HepG2 (cell line): ENCODE measurements around the gene VPS25. TPM values are rescaled to one million over a fixed set of nuclear protein-coding genes. Genes with fewer than 3 reads are reported as not detected.
A peak's percentile ranks its signal among the peaks of the same experiment; 100 is the strongest.

ENCODE experiments used
- CBX1 ChIP-seq: IDR thresholded peaks from one replicate; pipeline ENCODE4 v1.6.1; 2016; ENCODE audit warnings: antibody characterized with exemption, low read depth
- CBX2 ChIP-seq, 2 experiments: fragments of 200-600 bp in 1 of 2; sonication (generic); formaldehyde crosslinking in 1 of 2; IDR thresholded peaks; 2 replicates each; pipeline versions ENCODE4 v1.7.0 to v1.8.1; 2018 to 2022; ENCODE audit warnings: low read depth in 2 of 2, low read length in 1 of 2, mild to moderate bottlenecking in 1 of 2, missing genetic modification reagents in 1 of 2
- ESRRA ChIP-seq: sonication (generic); formaldehyde crosslinking; IDR thresholded peaks from 2 replicates; pipeline ENCODE4 v1.5.1; 2020; ENCODE audit warnings: mild to moderate bottlenecking, low read depth, missing genetic modification reagents
- FOXA1 ChIP-seq, 2 experiments: fragments of 450-650 bp in 1 of 2; sonication (generic) in 1 of 2; formaldehyde crosslinking in 1 of 2; IDR thresholded peaks; 2 replicates each; pipeline versions ENCODE4 v1.4.0 to v1.6.1; 2016 to 2020; ENCODE audit warnings: missing genetic modification reagents in 1 of 2
- NKX3-1 ChIP-seq: sonication (generic); formaldehyde crosslinking; IDR thresholded peaks from 2 replicates; pipeline ENCODE4 v1.5.0; 2020; ENCODE audit warnings: missing genetic modification reagents
- NR2F2 ChIP-seq: IDR thresholded peaks from 2 replicates; pipeline ENCODE4 v1.6.1; 2012; ENCODE audit warnings: low read depth, inconsistent platforms, borderline replicate concordance
- PAF1 ChIP-seq: IDR thresholded peaks from 2 replicates; pipeline ENCODE4 v1.6.1; 2016; ENCODE audit warnings: missing genetic modification reagents, missing compliant biosample characterization
- PRDM10 ChIP-seq: sonication (generic); formaldehyde crosslinking; IDR thresholded peaks from 2 replicates; pipeline ENCODE4 v1.4.0; 2020; ENCODE audit warnings: low read depth, missing genetic modification reagents
- SOX6 ChIP-seq, 2 experiments: fragments of 450-650 bp in 1 of 2; sonication (generic) in 1 of 2; formaldehyde crosslinking in 1 of 2; IDR thresholded peaks; 2 replicates each; pipeline versions ENCODE4 v1.4.0 to v1.6.1; 2017 to 2020; ENCODE audit warnings: antibody characterized with exemption in 1 of 2, mild to moderate bottlenecking in 1 of 2, missing genetic modification reagents in 1 of 2
- ZFP36L2 ChIP-seq: sonication (generic); formaldehyde crosslinking; IDR thresholded peaks from 2 replicates; pipeline ENCODE4 v1.4.0; 2020; ENCODE audit warnings: missing genetic modification reagents
- ZMYM2 ChIP-seq: sonication (generic); formaldehyde crosslinking; IDR thresholded peaks from 2 replicates; pipeline ENCODE4 v1.8.0; 2022; ENCODE audit warnings: mild to moderate bottlenecking, missing genetic modification reagents
- ZNF18 ChIP-seq: sonication (generic); formaldehyde crosslinking; IDR thresholded peaks from 2 replicates; pipeline ENCODE4 v1.8.0; 2022; ENCODE audit warnings: mild to moderate bottlenecking, missing genetic modification reagents; ENCODE audit not compliant: insufficient replicate concordance
- ZNF569 ChIP-seq: sonication (generic); formaldehyde crosslinking; IDR thresholded peaks from 2 replicates; pipeline ENCODE4 v1.5.0; 2020; ENCODE audit warnings: mild to moderate bottlenecking, missing genetic modification reagents, moderate library complexity, borderline replicate concordance
- ZNF747 ChIP-seq: sonication (generic); formaldehyde crosslinking; IDR thresholded peaks from 2 replicates; pipeline ENCODE4 v1.8.1; 2023; ENCODE audit warnings: missing genetic modification reagents, mild to moderate bottlenecking, borderline replicate concordance
- ZNF766 ChIP-seq: sonication (generic); formaldehyde crosslinking; IDR thresholded peaks from 2 replicates; pipeline ENCODE4 v1.5.0; 2020; ENCODE audit warnings: missing genetic modification reagents, borderline replicate concordance
- polyA plus RNA-seq, 8 experiments: library from polyadenylated mRNA; depleted of rRNA in 3 of 8; stranded (reverse) in 7 of 8; unstranded in 1 of 8; fragments of >200 nt; fragmentation: Illumina TruSeq in 4 of 8; extraction: Trizol in 4 of 8; gene quantifications; 2 replicates each; pipeline versions ENCODE4 v1.2.1 to v1.2.3, GENCODE V29; 2011 to 2016; ENCODE audit warnings: low read depth in 4 of 8, missing spikeins in 1 of 8, mixed read lengths in 1 of 8; ENCODE audit not compliant: insufficient read depth in 1 of 8
- total RNA-seq, 5 experiments: library from RNA; depleted of rRNA; stranded (reverse); fragments of >200 nt; fragmentation: Illumina TruSeq; extraction: Trizol; gene quantifications; 2 replicates each; pipeline ENCODE4 v1.2.3, GENCODE V29; 2016; ENCODE audit warnings: low read depth in 1 of 5
- TF ChIP-seq, protein P1 (sequence below): sonication (generic); formaldehyde crosslinking; IDR thresholded peaks from 2 replicates; pipeline ENCODE4 v1.5.0; 2020; ENCODE audit warnings: mild to moderate bottlenecking, missing genetic modification reagents

The VPS25 gene
- total and polyA plus RNA-seq, 2 of the 13 experiments (the other 11 are each of a cell fraction or from before 2014, with no cell fraction given) = 161 to 249 TPM

GRCh38 chr17:42798383-42799380 lies 25.4 kb downstream of the VPS25 start, which contains the start of the genes CNTD1 and COA3 (continued):
- TF ChIP-seq PRDM10 (CRISPR knock-in tag) = peak; percentile 70; the same call in 1 of the 2 replicates
- peak; percentile 82 for TF ChIP-seq NKX3-1 (CRISPR knock-in tag)
- TF ChIP-seq, protein P1, sequence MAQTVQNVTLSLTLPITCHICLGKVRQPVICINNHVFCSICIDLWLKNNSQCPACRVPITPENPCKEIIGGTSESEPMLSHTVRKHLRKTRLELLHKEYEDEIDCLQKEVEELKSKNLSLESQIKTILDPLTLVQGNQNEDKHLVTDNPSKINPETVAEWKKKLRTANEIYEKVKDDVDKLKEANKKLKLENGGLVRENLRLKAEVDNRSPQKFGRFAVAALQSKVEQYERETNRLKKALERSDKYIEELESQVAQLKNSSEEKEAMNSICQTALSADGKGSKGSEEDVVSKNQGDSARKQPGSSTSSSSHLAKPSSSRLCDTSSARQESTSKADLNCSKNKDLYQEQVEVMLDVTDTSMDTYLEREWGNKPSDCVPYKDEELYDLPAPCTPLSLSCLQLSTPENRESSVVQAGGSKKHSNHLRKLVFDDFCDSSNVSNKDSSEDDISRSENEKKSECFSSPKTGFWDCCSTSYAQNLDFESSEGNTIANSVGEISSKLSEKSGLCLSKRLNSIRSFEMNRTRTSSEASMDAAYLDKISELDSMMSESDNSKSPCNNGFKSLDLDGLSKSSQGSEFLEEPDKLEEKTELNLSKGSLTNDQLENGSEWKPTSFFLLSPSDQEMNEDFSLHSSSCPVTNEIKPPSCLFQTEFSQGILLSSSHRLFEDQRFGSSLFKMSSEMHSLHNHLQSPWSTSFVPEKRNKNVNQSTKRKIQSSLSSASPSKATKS (CRISPR knock-in tag) = 0 out of 2 replicates have a peak, but pooled peaks have one; percentile 93
- peak; percentile 96 for TF ChIP-seq ZNF747 (CRISPR knock-in tag)
- peak; percentile 97 for TF ChIP-seq ZMYM2 (CRISPR knock-in tag)
- peak; percentile 82 for TF ChIP-seq CBX1
- TF ChIP-seq CBX2 (IDR thresholded peaks at IDR 0.05; ENCODE audit: low read depth, low read length) = no peak
- no peak for TF ChIP-seq CBX2 (CRISPR knock-in tag; IDR thresholded peaks at IDR 0.05; ENCODE audit: low read depth)
- TF ChIP-seq ZFP36L2 (CRISPR knock-in tag) = no peak
- no peak; the same call in 1 of the 2 replicates for TF ChIP-seq NR2F2
- no peak; the same call in 1 of the 2 replicates for TF ChIP-seq ZNF569 (CRISPR knock-in tag)
- peak; percentile 54 for TF ChIP-seq ZNF18 (CRISPR knock-in tag)
- no peak for TF ChIP-seq PAF1
- peak; percentile 64; the same call in 1 of the 2 replicates for TF ChIP-seq ESRRA (CRISPR knock-in tag)
- no peak for TF ChIP-seq SOX6 (IDR thresholded peaks at IDR 0.05)
- peak; percentile 82 for TF ChIP-seq SOX6 (CRISPR knock-in tag; IDR thresholded peaks at IDR 0.05)
- TF ChIP-seq FOXA1 (IDR thresholded peaks at IDR 0.05) = no peak
- TF ChIP-seq FOXA1 (CRISPR knock-in tag; IDR thresholded peaks at IDR 0.05) = peak; percentile 45; the same call in 1 of the 2 replicates
- TF ChIP-seq ZNF766 (CRISPR knock-in tag) = peak; percentile 93; the same call in 1 of the 2 replicates
